HG02943 (cell line): Measurements from ENCODE around the gene PGLYRP4.
"Not testable (repeated sequence)": the region's sequence is repeated elsewhere in the genome, so short reads cannot be mapped to it uniquely, and the experiment has no call there.

Experiments
- ATAC-seq: cut with Tn5 transposase; IDR thresholded peaks from one replicate; pipeline ENCODE4 v1.9.1; 2021; ENCODE audit warnings: mild to moderate bottlenecking, low read depth, moderate library complexity; ENCODE audit not compliant: unreplicated experiment

Gene PGLYRP4

GRCh38 chr1:153357076-153357852 lies 8.6 kb upstream of the PGLYRP4 start:
- no peak for ATAC-seq

GRCh38 chr1:153356392-153357075 lies 7.9 kb upstream of the PGLYRP4 start:
- ATAC-seq: no peak

- no peak for ATAC-seq
Observed at GRCh38 chr1:153355445-153356071, 6.9 kb upstream of the PGLYRP4 start.

GRCh38 chr1:153354515-153355193 lies 6.0 kb upstream of the PGLYRP4 start:
- no peak for ATAC-seq

- no peak for ATAC-seq
Observed at GRCh38 chr1:153353226-153353947, 4.7 kb upstream of the PGLYRP4 start.

GRCh38 chr1:153352523-153352922 lies 3.9 kb upstream of the PGLYRP4 start:
- ATAC-seq: no peak

- ATAC-seq: no peak
Observed at GRCh38 chr1:153350321-153350957, 1.8 kb upstream of the PGLYRP4 start.

- no peak for ATAC-seq
Observed at GRCh38 chr1:153349363-153350320, 1.0 kb upstream of the PGLYRP4 start.

GRCh38 chr1:153347856-153348255 lies 785 bp downstream of the PGLYRP4 start:
- ATAC-seq: no peak

- ATAC-seq: not testable (repeated sequence)
Observed at GRCh38 chr1:153347049-153347448, 1.6 kb downstream of the PGLYRP4 start.

- ATAC-seq: no peak
Observed at GRCh38 chr1:153346077-153346723, 2.4 kb downstream of the PGLYRP4 start.

GRCh38 chr1:153345187-153346076 lies 3.2 kb downstream of the PGLYRP4 start:
- no peak for ATAC-seq

- no peak for ATAC-seq
Observed at GRCh38 chr1:153344718-153345025, 4.0 kb downstream of the PGLYRP4 start.

GRCh38 chr1:153343811-153344717 lies 4.6 kb downstream of the PGLYRP4 start:
- ATAC-seq: no peak

- ATAC-seq: no peak
Observed at GRCh38 chr1:153343040-153343681, 5.5 kb downstream of the PGLYRP4 start.

GRCh38 chr1:153342178-153342577 lies 6.5 kb downstream of the PGLYRP4 start:
- no peak for ATAC-seq
